Loucy (cell line): ENCODE data around the gene ATXN7L1.

ENCODE experiments used
- H2AFZ ChIP-seq: fragments of 200-600 bp; sonication (generic); 2 replicates; pipeline ENCODE4 v1.6.0; 2016; ENCODE audit warnings: antibody characterized with exemption, mild to moderate bottlenecking, low read length, moderate library complexity
- H3F3A ChIP-seq: fragments of 200-600 bp; 2 replicates; pipeline ENCODE4 v1.6.0; 2016; ENCODE audit warnings: antibody characterized with exemption, low read depth, mild to moderate bottlenecking
- H3K27me3 ChIP-seq: fragments of 200-600 bp; sonication (generic); 2 replicates; pipeline ENCODE4 v1.6.1; 2014; ENCODE audit warnings: low read length, mild to moderate bottlenecking; ENCODE audit not compliant: insufficient read depth, poor library complexity, severe bottlenecking
- H3K36me3 ChIP-seq: fragments of 200-600 bp; sonication (generic); 2 replicates; pipeline ENCODE4 v1.6.1; 2016; ENCODE audit warnings: low read length; ENCODE audit not compliant: insufficient read depth
- H3K4me1 ChIP-seq: fragments of 200-600 bp; sonication (generic); 2 replicates; pipeline ENCODE4 v1.5.1; 2014; ENCODE audit warnings: low read length, mild to moderate bottlenecking; ENCODE audit not compliant: insufficient read depth, poor library complexity, severe bottlenecking
- H3K4me2 ChIP-seq: fragments of 200-600 bp; sonication (generic); 2 replicates; pipeline ENCODE4 v1.6.0; 2014; ENCODE audit warnings: antibody characterized with exemption, low read length, low read depth, mild to moderate bottlenecking; ENCODE audit not compliant: poor library complexity, severe bottlenecking
- H3K4me3 ChIP-seq: fragments of 200-600 bp; sonication (generic); 2 replicates; pipeline ENCODE4 v1.5.1; 2014; ENCODE audit warnings: low read length, mild to moderate bottlenecking, mixed read lengths; ENCODE audit not compliant: poor library complexity, severe bottlenecking
- H3K79me2 ChIP-seq: fragments of 200-600 bp; sonication (generic); 2 replicates; pipeline ENCODE4 v1.6.1; 2014; ENCODE audit warnings: low read length; ENCODE audit not compliant: insufficient read depth
- H3K9ac ChIP-seq: fragments of 200-600 bp; sonication (generic); 2 replicates; pipeline ENCODE4 v1.6.0; 2014; ENCODE audit warnings: mild to moderate bottlenecking, low read depth, low read length, moderate library complexity; ENCODE audit not compliant: poor library complexity, severe bottlenecking
- H3K9me2 ChIP-seq: fragments of 200-600 bp; sonication (generic); replicated peaks from 2 replicates; pipeline ENCODE4 v1.6.1; 2016; ENCODE audit warnings: low read depth, low read length, mixed read lengths
- H3K9me3 ChIP-seq: fragments of 200-600 bp; sonication (generic); 2 replicates; pipeline ENCODE4 v1.6.1; 2014; ENCODE audit warnings: mild to moderate bottlenecking, antibody characterized with exemption, low read length, low read depth; ENCODE audit not compliant: insufficient read depth
- H4K20me1 ChIP-seq: fragments of 200-600 bp; sonication (generic); 2 replicates; pipeline ENCODE4 v1.6.0; 2014; ENCODE audit warnings: antibody characterized with exemption, low read length, mild to moderate bottlenecking; ENCODE audit not compliant: insufficient read depth, poor library complexity, severe bottlenecking
- CTCF ChIP-seq: fragments of 200-600 bp; sonication (generic); conservative IDR thresholded peaks from 2 replicates; pipeline ENCODE4 v1.5.1; 2014; ENCODE audit warnings: mild to moderate bottlenecking, antibody characterized with exemption, low read length
- EZH2phosphoT487 ChIP-seq: fragments of 200-600 bp; IDR thresholded peaks from 2 replicates; pipeline ENCODE4 v1.6.1; 2018; ENCODE audit warnings: antibody characterized with exemption, mild to moderate bottlenecking, moderate library complexity, borderline replicate concordance

ATXN7L1 gene

GRCh38 chr7:105907129-105907846, 30.9 kb upstream of the ATXN7L1 start:
- TF ChIP-seq CTCF (no peak), EZH2phosphoT487 (no peak)
- Histone ChIP-seq H3K9me3 (no peaks in the 10 kb centered on the region; the same call in 1 of the 2 replicates), H3K9ac (no peak overlapping the region)

GRCh38 chr7:105906695-105907094, 30.3 kb upstream of the ATXN7L1 start:
- H3K36me3 ChIP-seq = no peaks in the 10 kb centered on the region
- no peak overlapping the region for H2AFZ ChIP-seq
- no peak overlapping the region for H3K9ac ChIP-seq
- H3K9me3 ChIP-seq = no peaks in the 10 kb centered on the region; the same call in 1 of the 2 replicates
- H3K9me2 ChIP-seq = no peaks in the 10 kb centered on the region
- H3K4me2 ChIP-seq = no peak overlapping the region
- no peaks in the 10 kb centered on the region for H3K79me2 ChIP-seq
- no peaks in the 10 kb centered on the region for H4K20me1 ChIP-seq
- H3K4me1 ChIP-seq = no peaks in the 10 kb centered on the region
- H3K27me3 ChIP-seq = no peaks in the 10 kb centered on the region
- no peak for TF ChIP-seq CTCF
- TF ChIP-seq EZH2phosphoT487 = no peak
- no peak overlapping the region for H3K4me3 ChIP-seq
- no peaks in the 10 kb centered on the region for H3F3A ChIP-seq

More at GRCh38 chr7:105907129-105907846, 30.9 kb upstream of the ATXN7L1 start:
- Histone ChIP-seq H3K4me1 (no peaks in the 10 kb centered on the region), H3K9me2 (no peaks in the 10 kb centered on the region), H3K79me2 (no peaks in the 10 kb centered on the region), H3K36me3 (no peaks in the 10 kb centered on the region), H4K20me1 (no peaks in the 10 kb centered on the region), H2AFZ (no peak overlapping the region), H3K4me2 (no peak overlapping the region), H3F3A (no peaks in the 10 kb centered on the region), H3K27me3 (no peaks in the 10 kb centered on the region), H3K4me3 (no peak overlapping the region)

- Histone ChIP-seq H3K4me2 (no peak overlapping the region), H2AFZ (no peak overlapping the region), H3K4me1 (no peaks in the 10 kb centered on the region), H3K27me3 (no peaks in the 10 kb centered on the region), H3K9me2 (no peaks in the 10 kb centered on the region), H3K79me2 (no peaks in the 10 kb centered on the region), H3K9me3 (no peaks in the 10 kb centered on the region; the same call in 1 of the 2 replicates), H3K36me3 (no peaks in the 10 kb centered on the region), H3K4me3 (no peak overlapping the region), H3F3A (no peaks in the 10 kb centered on the region), H4K20me1 (no peaks in the 10 kb centered on the region), H3K9ac (no peak overlapping the region)
- no peak for TF ChIP-seq CTCF
- no peak for TF ChIP-seq EZH2phosphoT487
These were observed 29.6 kb upstream of the ATXN7L1 start for GRCh38 chr7:105905910-105906568.
